ENCODE data around the gene GFER.

GRCh38 chr16:2006317-2006716 lies 22.3 kb downstream of the GFER start:
- TF ChIP-seq ZFX (IDR thresholded peaks at IDR 0.05) (no peak), CTCF (conservative IDR thresholded peaks at IDR 0.05) (no peak)

Measured in C4-2B (cell line).